GM18861 (cell line): Measurements from ENCODE around the gene CFAP68.

Experiments
- ATAC-seq: cut with Tn5 transposase; IDR thresholded peaks from one replicate; pipeline ENCODE4 v1.9.1; 2021; ENCODE audit not compliant: unreplicated experiment

CFAP68 gene

GRCh38 chr11:111878849-111879636 lies at the start of gene CFAP68, which contains the start of gene FDXACB1:
CFAP68 (plus strand) TSS chr11:111879541; CDS start chr11:111879561, 20 bp downstream.
FDXACB1 (minus strand) TSS chr11:111879165; CDS start chr11:111879132, 33 bp downstream.
- peak; percentile 80 for ATAC-seq

GRCh38 chr11:111833524-111833923 lies 45.8 kb upstream of the CFAP68 start:
- no peak for ATAC-seq

GRCh38 chr11:111834432-111835163 lies 44.7 kb upstream of the CFAP68 start:
- no peak for ATAC-seq

GRCh38 chr11:111835665-111836064 lies 43.7 kb upstream of the CFAP68 start:
- no peak for ATAC-seq

GRCh38 chr11:111836162-111836561 lies 43.2 kb upstream of the CFAP68 start:
- ATAC-seq, result no peak

GRCh38 chr11:111836721-111837120 lies 42.6 kb upstream of the CFAP68 start:
- peak; percentile 82 for ATAC-seq

- ATAC-seq, result no peak
These were observed 41.9 kb upstream of the CFAP68 start for GRCh38 chr11:111837366-111837891.

- ATAC-seq, result no peak
These were observed 41.3 kb upstream of the CFAP68 start for GRCh38 chr11:111838054-111838453.

GRCh38 chr11:111840143-111840542 lies 39.2 kb upstream of the CFAP68 start:
- no peak for ATAC-seq

GRCh38 chr11:111841370-111842053 lies 37.8 kb upstream of the CFAP68 start:
- ATAC-seq, result no peak

GRCh38 chr11:111843661-111844060 lies 35.7 kb upstream of the CFAP68 start:
- no peak for ATAC-seq

- no peak for ATAC-seq
These were observed 33.9 kb upstream of the CFAP68 start for GRCh38 chr11:111845276-111846028.

GRCh38 chr11:111846063-111846462 lies 33.3 kb upstream of the CFAP68 start:
- ATAC-seq, result no peak

- ATAC-seq, result no peak
These were observed 32.7 kb upstream of the CFAP68 start for GRCh38 chr11:111846636-111847035.

- no peak for ATAC-seq
These were observed 29.7 kb upstream of the CFAP68 start for GRCh38 chr11:111849631-111850030.

GRCh38 chr11:111851067-111851466 lies 28.3 kb upstream of the CFAP68 start:
- no peak for ATAC-seq

- ATAC-seq, result no peak
These were observed 27.7 kb upstream of the CFAP68 start for GRCh38 chr11:111851636-111852035.

- no peak for ATAC-seq
These were observed 27.2 kb upstream of the CFAP68 start for GRCh38 chr11:111852103-111852502.

- ATAC-seq, result no peak
These were observed 23.8 kb upstream of the CFAP68 start for GRCh38 chr11:111855506-111855905.

GRCh38 chr11:111860257-111860656 lies 19.1 kb upstream of the CFAP68 start:
- ATAC-seq, result no peak

GRCh38 chr11:111870113-111870512 lies 9.2 kb upstream of the CFAP68 start:
- no peak for ATAC-seq
